Measurements from ENCODE around the gene PRKAG2. TPM values are rescaled to one million over a fixed set of nuclear protein-coding genes. Genes with fewer than 3 reads are reported as not detected.

Gene PRKAG2
- total RNA-seq, 3 donors from 2014 or later, result 32.3 to 56.6 (median 34.4) TPM

- Histone ChIP-seq H3K27ac (no peak overlapping the region), H3K4me3 (no peak overlapping the region), H3K9me3 (no peaks in the 10 kb centered on the region), H3K27me3 (no peaks in the 10 kb centered on the region), H3K36me3 (no peaks in the 10 kb centered on the region), H3K4me1 (no peaks in the 10 kb centered on the region)
- DNase-seq (ENCODE audit: low spot score in 2 of 2), result no peak
- intact Hi-C loops (cut with DNase I; ENCODE audit: low total_unique reads), result loop anchor here (5.0 kb wide), 1 partner anchor 843 kb away; no protein-coding TSS in a partner anchor
- no peak for TF ChIP-seq POLR2AphosphoS5 (IDR thresholded peaks at IDR 0.05)
Observed at GRCh38 chr7:151780631-151781030, 96.3 kb downstream of the PRKAG2 start.

- H3K36me3 ChIP-seq, result no peaks in the 10 kb centered on the region
- TF ChIP-seq, protein P1, sequence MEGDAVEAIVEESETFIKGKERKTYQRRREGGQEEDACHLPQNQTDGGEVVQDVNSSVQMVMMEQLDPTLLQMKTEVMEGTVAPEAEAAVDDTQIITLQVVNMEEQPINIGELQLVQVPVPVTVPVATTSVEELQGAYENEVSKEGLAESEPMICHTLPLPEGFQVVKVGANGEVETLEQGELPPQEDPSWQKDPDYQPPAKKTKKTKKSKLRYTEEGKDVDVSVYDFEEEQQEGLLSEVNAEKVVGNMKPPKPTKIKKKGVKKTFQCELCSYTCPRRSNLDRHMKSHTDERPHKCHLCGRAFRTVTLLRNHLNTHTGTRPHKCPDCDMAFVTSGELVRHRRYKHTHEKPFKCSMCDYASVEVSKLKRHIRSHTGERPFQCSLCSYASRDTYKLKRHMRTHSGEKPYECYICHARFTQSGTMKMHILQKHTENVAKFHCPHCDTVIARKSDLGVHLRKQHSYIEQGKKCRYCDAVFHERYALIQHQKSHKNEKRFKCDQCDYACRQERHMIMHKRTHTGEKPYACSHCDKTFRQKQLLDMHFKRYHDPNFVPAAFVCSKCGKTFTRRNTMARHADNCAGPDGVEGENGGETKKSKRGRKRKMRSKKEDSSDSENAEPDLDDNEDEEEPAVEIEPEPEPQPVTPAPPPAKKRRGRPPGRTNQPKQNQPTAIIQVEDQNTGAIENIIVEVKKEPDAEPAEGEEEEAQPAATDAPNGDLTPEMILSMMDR (IDR thresholded peaks at IDR 0.05), result no peak
- TF ChIP-seq POLR2A (IDR thresholded peaks at IDR 0.05), result no peak
- TF ChIP-seq POLR2AphosphoS5 (IDR thresholded peaks at IDR 0.05), result no peak
- H3K27me3 ChIP-seq, result no peaks in the 10 kb centered on the region
- no peaks in the 10 kb centered on the region for H3K4me1 ChIP-seq
- H3K27ac ChIP-seq, result no peak overlapping the region
- intact Hi-C loops (cut with DNase I; ENCODE audit: low total_unique reads), result loop anchor here (5.0 kb wide), 1 partner anchor 842 kb away; no protein-coding TSS in a partner anchor
- no peaks in the 10 kb centered on the region for H3K9me3 ChIP-seq
- no peak for DNase-seq (ENCODE audit: low spot score in 2 of 2)
- no peak overlapping the region for H3K4me3 ChIP-seq
Observed at GRCh38 chr7:151779678-151780077, 97.2 kb downstream of the PRKAG2 start.

- H3K9me3 ChIP-seq, result no peaks in the 10 kb centered on the region
- H3K4me1 ChIP-seq, result no peaks in the 10 kb centered on the region
- no peak for TF ChIP-seq POLR2AphosphoS5 (IDR thresholded peaks at IDR 0.05)
- TF ChIP-seq POLR2A (IDR thresholded peaks at IDR 0.05), result no peak
- TF ChIP-seq, protein P1 (IDR thresholded peaks at IDR 0.05), result no peak
- no peak for DNase-seq (ENCODE audit: low spot score in 2 of 2)
- no peak overlapping the region for H3K27ac ChIP-seq
- intact Hi-C loops (cut with DNase I; ENCODE audit: low total_unique reads), result no loop called here
- H3K4me3 ChIP-seq, result no peak overlapping the region
- no peaks in the 10 kb centered on the region for H3K27me3 ChIP-seq
- no peaks in the 10 kb centered on the region for H3K36me3 ChIP-seq
Observed at GRCh38 chr7:151779255-151779654, 97.7 kb downstream of the PRKAG2 start.

- no peak for DNase-seq (ENCODE audit: low spot score in 2 of 2)
- intact Hi-C loops (cut with DNase I; ENCODE audit: low total_unique reads), result no loop called here
- no peak for TF ChIP-seq POLR2A (IDR thresholded peaks at IDR 0.05)
- TF ChIP-seq POLR2AphosphoS5 (IDR thresholded peaks at IDR 0.05), result no peak
- TF ChIP-seq, protein P1 (IDR thresholded peaks at IDR 0.05), result no peak
- Histone ChIP-seq H3K27me3 (no peaks in the 10 kb centered on the region), H3K4me1 (no peaks in the 10 kb centered on the region), H3K27ac (no peak overlapping the region), H3K9me3 (no peaks in the 10 kb centered on the region), H3K36me3 (no peaks in the 10 kb centered on the region), H3K4me3 (no peak overlapping the region)
Observed at GRCh38 chr7:151777908-151778670, 98.8 kb downstream of the PRKAG2 start.

DNA sequence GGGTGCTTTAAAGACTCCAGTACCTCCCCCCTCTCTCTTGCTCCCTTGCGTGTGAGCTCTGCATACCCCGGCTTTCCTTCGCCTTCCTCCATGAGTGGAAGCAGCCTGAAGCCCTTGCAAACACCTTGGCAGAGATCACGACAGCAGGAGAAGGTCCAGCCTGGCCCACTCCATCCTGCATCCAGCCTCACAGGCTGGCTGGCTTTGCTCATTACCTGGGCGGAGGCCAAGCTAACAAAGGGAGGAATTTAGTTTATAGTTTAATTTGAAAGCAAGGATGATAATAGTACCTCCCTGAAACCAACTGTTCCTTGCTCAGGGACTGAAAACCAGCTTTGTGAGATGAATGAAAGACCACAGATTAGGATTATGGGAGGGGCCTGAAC, 99.4 kb downstream of the PRKAG2 start:
- Histone ChIP-seq H3K4me3 (no peak overlapping the region), H3K27me3 (no peaks in the 10 kb centered on the region), H3K36me3 (no peaks in the 10 kb centered on the region), H3K27ac (no peak overlapping the region), H3K9me3 (no peaks in the 10 kb centered on the region), H3K4me1 (no peaks in the 10 kb centered on the region)
- no peak for TF ChIP-seq POLR2A (IDR thresholded peaks at IDR 0.05)
- TF ChIP-seq, protein P1 (IDR thresholded peaks at IDR 0.05), result no peak
- TF ChIP-seq POLR2AphosphoS5 (IDR thresholded peaks at IDR 0.05), result no peak
- intact Hi-C loops (cut with DNase I; ENCODE audit: low total_unique reads), result no loop called here
- DNase-seq (ENCODE audit: low spot score in 2 of 2), result no peak

Measured in breast epithelium (tissue), 4 donors.